OCI-LY3 (cell line): ENCODE results near the gene FMNL2.

Source experiments
- H2AFZ ChIP-seq: fragments of 200-600, 300-600 bp; shearing (Covaris generic); 2 replicates; pipeline ENCODE4 v1.6.0; 2014; ENCODE audit warnings: antibody characterized with exemption, low read depth, low read length
- H3K27ac ChIP-seq: fragments of 200-600, 300-600 bp; sonication (generic); 2 replicates; pipeline ENCODE4 v1.5.1; 2014; ENCODE audit warnings: mild to moderate bottlenecking, low read length, moderate library complexity, mixed read lengths
- H3K27me3 ChIP-seq: fragments of 200-600, 300-600 bp; sonication (generic); 2 replicates; pipeline ENCODE4 v1.6.1; 2014; ENCODE audit warnings: low read depth, low read length, mixed read lengths
- H3K36me3 ChIP-seq: fragments of 200-600, 300-600 bp; sonication (generic); replicated peaks from 2 replicates; pipeline ENCODE3; 2014; ENCODE audit warnings: low read depth, low read length, mixed read lengths
- H3K4me1 ChIP-seq: fragments of 300-600, 200-600 bp; sonication (generic); 2 replicates; pipeline ENCODE4 v1.6.1; 2014; ENCODE audit warnings: low read length, mixed read lengths
- H3K4me2 ChIP-seq: fragments of 200-600, 300-600 bp; sonication (generic); 2 replicates; pipeline ENCODE4 v1.6.1; 2014; ENCODE audit warnings: low read length, mixed read lengths
- H3K4me3 ChIP-seq: fragments of 300-600, 200-600 bp; sonication (generic); 2 replicates; pipeline ENCODE4 v1.5.1; 2014; ENCODE audit warnings: antibody characterized with exemption, mild to moderate bottlenecking, low read length, moderate library complexity
- H3K79me2 ChIP-seq: fragments of 300-600, 200-600 bp; shearing (Covaris generic); 2 replicates; pipeline ENCODE4 v1.6.1; 2014; ENCODE audit warnings: mild to moderate bottlenecking, low read length, mixed read lengths
- H3K9ac ChIP-seq: fragments of 300-600, 200-600 bp; shearing (Covaris generic); 2 replicates; pipeline ENCODE4 v1.6.0; 2014; ENCODE audit warnings: mild to moderate bottlenecking, low read length, moderate library complexity
- H3K9me3 ChIP-seq: fragments of 200-600, 300-600 bp; shearing (Covaris generic); 2 replicates; pipeline ENCODE4 v1.6.1; 2014; ENCODE audit warnings: low read length, mixed read lengths; ENCODE audit not compliant: insufficient read depth
- H4K20me1 ChIP-seq: fragments of 200-600, 300-600 bp; sonication (generic); 2 replicates; pipeline ENCODE4 v1.6.1; 2016; ENCODE audit warnings: low read length, mixed read lengths; ENCODE audit not compliant: insufficient read depth
- CTCF ChIP-seq: fragments of 200-600, 300-600 bp; sonication (generic); IDR thresholded peaks from 2 replicates; pipeline ENCODE4 v1.5.1; 2014; ENCODE audit warnings: antibody characterized with exemption, low read length, low read depth
- EZH2phosphoT487 ChIP-seq: fragments of 200-600 bp; shearing (Covaris generic); IDR thresholded peaks from 2 replicates; pipeline ENCODE4 v1.6.1; 2018; ENCODE audit warnings: antibody characterized with exemption, mixed run types, low read depth

FMNL2 gene

DNA sequence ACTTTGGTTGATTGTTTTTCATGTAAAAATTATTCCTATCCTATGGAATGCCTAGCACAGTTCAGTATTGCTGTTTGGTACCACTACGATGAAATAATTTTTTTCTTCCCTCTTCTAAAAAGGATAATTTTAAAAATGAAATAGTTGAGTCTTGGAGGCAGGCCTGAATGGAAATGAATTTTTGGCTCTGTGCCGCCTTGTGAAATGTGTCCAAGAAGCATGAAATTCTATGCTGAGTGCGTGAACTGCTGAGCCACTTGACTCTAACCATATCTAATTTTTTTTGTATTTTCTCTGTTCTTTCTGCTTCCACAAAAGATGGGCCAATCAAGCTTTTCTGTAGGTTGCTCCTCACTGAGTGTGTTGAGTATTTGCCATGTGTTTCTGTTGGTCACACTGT is 287.2 kb downstream of the FMNL2 start:
- H3K9ac ChIP-seq: no peak overlapping the region
- no peak overlapping the region for H3K27ac ChIP-seq
- no peaks in the 10 kb centered on the region for H4K20me1 ChIP-seq
- TF ChIP-seq CTCF (no peak), EZH2phosphoT487 (no peak)
- H3K36me3 ChIP-seq: no peaks in the 10 kb centered on the region
- H2AFZ ChIP-seq: no peak overlapping the region
- no peaks in the 10 kb centered on the region for H3K27me3 ChIP-seq
- H3K4me2 ChIP-seq: no peak overlapping the region
- H3K4me3 ChIP-seq: no peak overlapping the region
- H3K9me3 ChIP-seq: no peaks in the 10 kb centered on the region
- no peaks in the 10 kb centered on the region for H3K4me1 ChIP-seq
- no peaks in the 10 kb centered on the region for H3K79me2 ChIP-seq

DNA sequence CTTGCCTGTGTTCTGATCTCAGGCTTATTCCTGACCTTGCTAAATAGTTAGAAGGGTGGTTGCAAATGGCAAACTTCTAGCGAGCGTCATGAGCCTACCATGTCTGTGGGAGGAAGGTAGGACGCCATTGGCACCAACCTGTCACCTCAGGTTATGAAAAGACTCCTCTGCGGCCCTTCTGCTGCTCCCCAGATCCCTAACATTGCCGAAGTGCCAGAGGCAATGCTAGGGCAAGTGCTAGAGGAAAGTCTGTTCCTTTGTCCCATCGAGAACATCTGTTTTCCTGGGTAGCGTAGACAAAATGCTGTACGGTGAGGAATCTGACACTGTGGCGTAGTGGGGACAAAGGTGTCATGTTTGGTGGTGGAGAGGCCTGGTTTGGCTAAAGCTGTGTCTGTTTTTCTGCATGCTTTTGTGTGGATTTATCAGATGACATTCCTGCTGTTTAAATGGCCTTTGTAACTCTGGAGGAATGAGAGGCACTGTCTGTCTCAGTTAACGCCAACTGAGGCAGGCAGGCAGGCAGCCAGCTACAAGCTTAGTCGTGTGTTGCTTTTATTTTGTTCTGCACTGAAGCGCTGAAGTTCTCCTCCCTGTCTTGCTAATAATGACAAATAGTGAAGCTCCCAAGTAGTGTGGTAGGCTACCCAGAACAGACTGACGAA is 288.2 kb downstream of the FMNL2 start:
- Histone ChIP-seq H3K4me1 (no peaks in the 10 kb centered on the region), H3K9ac (no peak overlapping the region), H3K36me3 (no peaks in the 10 kb centered on the region), H3K9me3 (no peaks in the 10 kb centered on the region), H3K27me3 (no peaks in the 10 kb centered on the region), H3K4me3 (no peak overlapping the region), H3K4me2 (no peak overlapping the region), H3K79me2 (no peaks in the 10 kb centered on the region), H2AFZ (no peak overlapping the region), H4K20me1 (no peaks in the 10 kb centered on the region), H3K27ac (no peak overlapping the region)
- no peak for TF ChIP-seq EZH2phosphoT487
- no peak for TF ChIP-seq CTCF

DNA sequence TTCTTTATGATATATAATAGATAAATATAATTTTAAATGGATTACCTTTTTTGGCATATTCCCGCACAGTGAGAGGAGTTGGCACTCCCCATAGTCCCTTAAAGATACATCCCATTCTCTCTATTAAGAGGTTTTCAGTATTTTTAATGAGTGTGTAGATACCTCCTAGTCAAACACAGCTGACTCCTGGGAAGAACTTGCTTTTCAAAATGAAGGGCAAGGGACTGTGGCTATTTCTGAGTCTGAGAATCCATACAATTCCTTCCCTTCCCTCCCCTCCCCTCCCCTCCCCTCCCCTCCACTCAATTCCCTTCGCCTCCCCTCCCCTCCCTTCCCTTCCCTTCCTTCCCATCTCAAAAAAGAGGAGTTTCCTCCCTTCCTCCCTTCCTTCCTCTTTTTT is 288.8 kb downstream of the FMNL2 start:
- no peak overlapping the region for H2AFZ ChIP-seq
- TF ChIP-seq CTCF: no peak
- H3K4me3 ChIP-seq: no peak overlapping the region
- H3K27ac ChIP-seq: no peak overlapping the region
- no peaks in the 10 kb centered on the region for H3K4me1 ChIP-seq
- no peaks in the 10 kb centered on the region for H3K27me3 ChIP-seq
- no peaks in the 10 kb centered on the region for H4K20me1 ChIP-seq
- H3K4me2 ChIP-seq: no peak overlapping the region
- H3K9me3 ChIP-seq: no peaks in the 10 kb centered on the region
- no peaks in the 10 kb centered on the region for H3K79me2 ChIP-seq
- H3K36me3 ChIP-seq: no peaks in the 10 kb centered on the region
- H3K9ac ChIP-seq: no peak overlapping the region

- no peaks in the 10 kb centered on the region for H3K79me2 ChIP-seq
- H4K20me1 ChIP-seq: no peaks in the 10 kb centered on the region
- TF ChIP-seq CTCF (no peak), EZH2phosphoT487 (no peak)
- no peak overlapping the region for H2AFZ ChIP-seq
- no peak overlapping the region for H3K4me3 ChIP-seq
- no peaks in the 10 kb centered on the region for H3K4me1 ChIP-seq
- no peaks in the 10 kb centered on the region for H3K36me3 ChIP-seq
- H3K9me3 ChIP-seq: no peaks in the 10 kb centered on the region
- H3K9ac ChIP-seq: no peak overlapping the region
- no peak overlapping the region for H3K27ac ChIP-seq
- no peak overlapping the region for H3K4me2 ChIP-seq
- no peaks in the 10 kb centered on the region for H3K27me3 ChIP-seq
These were observed 289.8 kb downstream of the FMNL2 start for GRCh38 chr2:152624805-152625204.
